CD8-positive, alpha-beta memory T cell (primary cell): ENCODE measurements around the gene CETN2. TPM values are rescaled to one million over a fixed set of nuclear protein-coding genes. Genes with fewer than 3 reads are reported as not detected.

Source experiments
- CTCF ChIA-PET: fragments of 350-600 bp; sonication (Branson Sonifier 250); formaldehyde crosslinking; loops from one replicate; lab custom pipeline; 2021; ENCODE audit warnings: antibody characterized with exemption; lab: Charles Lee
- POLR2A ChIA-PET: fragments of 350-600 bp; sonication (Branson Sonifier 250); formaldehyde crosslinking; loops from one replicate; lab custom pipeline; 2021; ENCODE audit warnings: antibody characterized with exemption; lab: Charles Lee
- DNase-seq, 5 donors: peaks; one replicate each; pipeline versions ENCODE4 v3.0.0 to v3.0.0-alpha.2; 2020 to 2022; ENCODE audit warnings: mixed read lengths in 1 of 5
- H3K27ac ChIP-seq: one replicate; pipeline ENCODE4 v1.7.0; 2013; ENCODE audit warnings: low read depth, mild to moderate bottlenecking, low read length, moderate library complexity
- H3K27me3 ChIP-seq: 2 replicates; pipeline ENCODE4 v1.7.0; 2013; ENCODE audit warnings: low read length, mild to moderate bottlenecking; ENCODE audit not compliant: insufficient read depth, poor library complexity, severe bottlenecking
- H3K36me3 ChIP-seq: 2 replicates; pipeline ENCODE4 v1.7.0; 2013; ENCODE audit warnings: mild to moderate bottlenecking, low read length, moderate library complexity; ENCODE audit not compliant: insufficient read depth
- H3K4me1 ChIP-seq: 2 replicates; pipeline ENCODE4 v1.7.0; 2013; ENCODE audit warnings: mild to moderate bottlenecking, low read length, moderate library complexity; ENCODE audit not compliant: insufficient read depth
- H3K4me3 ChIP-seq: 2 replicates; pipeline ENCODE4 v1.7.0; 2013; ENCODE audit warnings: mild to moderate bottlenecking, low read length
- H3K9me3 ChIP-seq: 2 replicates; pipeline ENCODE4 v1.7.0; 2013; ENCODE audit warnings: mild to moderate bottlenecking, low read length
- H3K27ac Mint-ChIP-seq, 8 donors: one replicate each; pipeline ENCODE4 v1.8.0; 2020 to 2021; ENCODE audit warnings: mixed read lengths in 8 of 8, mild to moderate bottlenecking in 6 of 8, inconsistent platforms in 3 of 8, moderate library complexity in 3 of 8
- H3K27me3 Mint-ChIP-seq, 2 donors: one replicate each; pipeline ENCODE4 v1.8.0; 2020 to 2021; ENCODE audit warnings: mixed read lengths in 2 of 2, mild to moderate bottlenecking in 1 of 2, moderate library complexity in 1 of 2
- H3K36me3 Mint-ChIP-seq, 3 donors: one replicate each; pipeline ENCODE4 v1.8.0; 2020 to 2021; ENCODE audit warnings: mixed read lengths in 3 of 3, inconsistent platforms in 1 of 3, mild to moderate bottlenecking in 1 of 3
- H3K4me1 Mint-ChIP-seq, 3 donors: one replicate each; pipeline ENCODE4 v1.8.0; 2020 to 2021; ENCODE audit warnings: mixed read lengths in 3 of 3, inconsistent platforms in 1 of 3, mild to moderate bottlenecking in 1 of 3
- H3K4me3 Mint-ChIP-seq, 7 donors: one replicate each; pipeline ENCODE4 v1.8.0; 2020 to 2021; ENCODE audit warnings: mixed read lengths in 7 of 7, mild to moderate bottlenecking in 6 of 7, moderate library complexity in 4 of 7, inconsistent platforms in 2 of 7
- H3K9me3 Mint-ChIP-seq, 5 donors: one replicate each; pipeline ENCODE4 v1.8.0; 2020 to 2022; ENCODE audit warnings: mixed read lengths in 5 of 5, mild to moderate bottlenecking in 3 of 5, moderate library complexity in 2 of 5, inconsistent platforms in 1 of 5
- polyA plus RNA-seq: library from polyadenylated mRNA; unstranded; fragments of 300-500 nt; fragmentation: Illumina TruSeq; gene quantifications from one replicate; pipeline ENCODE4 v1.2.3, GENCODE V29; 2021
- total RNA-seq, 2 experiments: library from RNA; stranded (reverse); gene quantifications; one replicate each; pipeline ENCODE4 v1.2.3, GENCODE V29; 2021

Gene CETN2
- total and polyA plus RNA-seq, 3 experiments from 2014 or later: 12.5 to 29.0 (median 15.4) TPM

- Mint-ChIP-seq H3K27me3 (peaks cover 11 to 13% of the 10 kb centered on the region in 2 donors), H3K36me3 (peaks cover 0 to 12% (median 0%) of the 10 kb centered on the region in 3 donors), H3K4me1 (no peaks in the 10 kb centered on the region), H3K9me3 (no peaks in the 10 kb centered on the region), H3K4me3 (no peak overlapping the region), H3K27ac (no peak overlapping the region)
- CTCF ChIA-PET: no interaction called here
- no peak overlapping the region for H3K27ac ChIP-seq
- no peak for DNase-seq
- H3K9me3 ChIP-seq: no peaks in the 10 kb centered on the region
- no peaks in the 10 kb centered on the region for H3K4me1 ChIP-seq
- POLR2A ChIA-PET: no interaction called here
- H3K27me3 ChIP-seq: no peaks in the 10 kb centered on the region
- no peak overlapping the region for H3K4me3 ChIP-seq
- no peaks in the 10 kb centered on the region for H3K36me3 ChIP-seq
Observed at GRCh38 chrX:152823657-152824056, 6.9 kb downstream of the CETN2 start.

DNA sequence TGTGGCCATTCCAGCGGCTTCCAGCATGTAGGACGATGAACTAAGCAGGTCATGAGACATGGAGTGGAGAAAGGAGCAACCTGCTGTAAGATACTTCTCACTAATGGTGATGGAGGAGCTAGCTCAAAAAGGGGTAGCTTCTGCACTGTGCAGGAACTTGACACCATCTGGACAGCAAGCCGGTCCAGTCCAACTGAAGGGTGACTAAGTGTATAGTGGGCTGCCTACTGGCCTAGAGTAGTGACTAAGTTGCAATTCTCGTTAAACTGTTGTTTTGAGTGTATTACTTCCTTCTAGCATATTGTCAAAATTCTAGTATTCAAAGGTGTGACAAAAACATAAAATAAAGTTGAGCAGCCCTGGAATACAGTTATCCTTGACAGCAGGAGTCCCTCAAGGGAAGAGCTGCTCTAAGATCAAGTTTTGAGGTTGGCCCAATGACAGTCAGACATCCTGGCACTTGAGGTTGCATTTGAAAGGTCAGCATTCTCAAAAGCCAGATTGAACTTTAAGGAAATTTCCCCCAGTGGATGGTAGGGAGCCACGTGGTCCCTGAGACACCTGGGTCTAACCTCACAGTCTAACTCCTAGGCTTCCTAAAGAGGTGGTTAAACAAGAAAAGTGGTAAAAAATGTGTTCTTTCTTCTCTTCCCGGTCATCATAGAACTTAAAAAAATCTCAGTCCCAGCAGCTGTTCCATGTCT, 8.0 kb downstream of the CETN2 start:
- CTCF ChIA-PET: no interaction called here
- H3K27me3 Mint-ChIP-seq: peaks cover 11 to 13% of the 10 kb centered on the region in 2 donors

DNA sequence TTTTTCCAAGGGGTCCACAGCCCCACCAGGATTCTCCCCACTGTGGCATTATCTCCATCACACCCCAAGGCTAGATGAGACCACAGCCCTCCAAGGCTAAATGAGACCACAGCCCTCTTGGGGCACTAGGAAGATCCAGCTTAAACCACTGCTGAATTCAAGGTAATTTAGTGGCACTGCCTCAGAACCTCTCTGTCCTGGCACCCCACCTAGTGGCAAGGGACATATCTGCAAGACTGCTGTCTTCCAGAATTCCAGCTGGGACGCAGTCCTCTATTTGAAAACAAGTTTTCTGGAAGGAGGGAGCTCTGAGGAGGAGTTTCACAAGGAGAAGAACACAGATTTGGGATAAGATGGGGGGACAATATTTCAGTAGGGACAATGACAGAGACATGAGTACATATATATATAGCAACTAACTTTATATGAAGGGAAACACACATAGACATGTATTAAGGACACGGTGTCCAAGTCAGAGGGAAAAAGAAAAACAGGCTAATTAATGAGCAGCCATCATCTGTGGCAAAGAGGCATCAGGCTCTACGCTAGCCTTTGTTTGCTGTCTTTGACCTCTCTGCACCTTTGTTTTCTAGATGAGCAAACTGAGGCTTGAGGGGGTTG, 9.3 kb downstream of the CETN2 start:
- Mint-ChIP-seq H3K4me3 (no peak overlapping the region), H3K9me3 (no peaks in the 10 kb centered on the region), H3K4me1 (no peaks in the 10 kb centered on the region), H3K27me3 (peaks cover 13 to 15% of the 10 kb centered on the region in 2 donors), H3K27ac (peak overlapping the region in 2 of 8 donors; percentile 43 to 47), H3K36me3 (no peaks in the 10 kb centered on the region)
- no peaks in the 10 kb centered on the region for H3K27me3 ChIP-seq
- H3K4me1 ChIP-seq: no peaks in the 10 kb centered on the region
- no peak overlapping the region for H3K27ac ChIP-seq
- ChIA-PET CTCF (interaction anchor here (1.3 kb wide), 1 partner anchor 9 kb away, joined by 4 read pairs; no protein-coding TSS in a partner anchor), POLR2A (no interaction called here)
- no peak overlapping the region for H3K4me3 ChIP-seq
- no peaks in the 10 kb centered on the region for H3K36me3 ChIP-seq
- DNase-seq: no peak
- H3K9me3 ChIP-seq: no peaks in the 10 kb centered on the region

More for the DNA sequence above, 8.0 kb downstream of the CETN2 start:
- H3K27ac Mint-ChIP-seq: no peak overlapping the region
- Histone ChIP-seq H3K36me3 (no peaks in the 10 kb centered on the region), H3K4me1 (no peaks in the 10 kb centered on the region), H3K9me3 (no peaks in the 10 kb centered on the region), H3K27ac (no peak overlapping the region), H3K4me3 (no peak overlapping the region), H3K27me3 (no peaks in the 10 kb centered on the region)
- POLR2A ChIA-PET: no interaction called here
- H3K4me3 Mint-ChIP-seq: no peak overlapping the region
- no peak for DNase-seq
- H3K9me3 Mint-ChIP-seq: no peaks in the 10 kb centered on the region
- H3K4me1 Mint-ChIP-seq: no peaks in the 10 kb centered on the region
- peaks cover 0 to 5% (median 0%) of the 10 kb centered on the region in 3 donors for H3K36me3 Mint-ChIP-seq

- Mint-ChIP-seq H3K4me1 (no peaks in the 10 kb centered on the region), H3K36me3 (no peaks in the 10 kb centered on the region), H3K27ac (no peak overlapping the region), H3K27me3 (peaks cover 13 to 19% of the 10 kb centered on the region in 2 donors), H3K9me3 (no peaks in the 10 kb centered on the region), H3K4me3 (no peak overlapping the region)
- Histone ChIP-seq H3K36me3 (no peaks in the 10 kb centered on the region), H3K9me3 (no peaks in the 10 kb centered on the region), H3K4me1 (no peaks in the 10 kb centered on the region), H3K27me3 (no peaks in the 10 kb centered on the region), H3K4me3 (no peak overlapping the region), H3K27ac (no peak overlapping the region)
- DNase-seq: no peak
- ChIA-PET POLR2A (no interaction called here), CTCF (no interaction called here)
Observed at GRCh38 chrX:152819732-152820131, 10.8 kb downstream of the CETN2 start.

DNA sequence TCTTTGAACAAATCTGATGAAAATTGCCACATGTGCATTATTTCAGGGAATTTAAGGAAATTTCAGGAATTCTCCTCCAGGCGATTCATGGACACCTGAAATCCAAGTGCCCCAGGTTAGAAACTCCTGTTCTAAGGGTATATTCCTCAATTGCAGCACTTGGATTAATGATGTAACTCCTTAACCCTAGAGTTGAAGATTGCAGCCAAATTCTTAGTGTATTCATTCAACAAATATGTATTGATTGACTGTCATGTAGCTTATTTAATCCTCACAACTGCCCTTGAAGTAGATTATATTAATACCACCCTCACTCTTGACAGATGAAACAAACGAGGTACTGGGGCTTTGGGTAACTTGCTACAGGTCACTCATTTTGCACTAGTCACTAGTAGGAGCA, 11.3 kb downstream of the CETN2 start:
- CTCF ChIA-PET: no interaction called here
- H3K4me3 Mint-ChIP-seq: no peak overlapping the region
- Histone ChIP-seq H3K27ac (no peak overlapping the region), H3K27me3 (no peaks in the 10 kb centered on the region), H3K36me3 (no peaks in the 10 kb centered on the region), H3K4me3 (no peak overlapping the region), H3K9me3 (no peaks in the 10 kb centered on the region), H3K4me1 (no peaks in the 10 kb centered on the region)
- POLR2A ChIA-PET: no interaction called here
- peaks cover 17 to 19% of the 10 kb centered on the region in 2 donors for H3K27me3 Mint-ChIP-seq
- DNase-seq: no peak
- no peaks in the 10 kb centered on the region for H3K36me3 Mint-ChIP-seq
- H3K9me3 Mint-ChIP-seq: no peaks in the 10 kb centered on the region
- no peak overlapping the region for H3K27ac Mint-ChIP-seq
- H3K4me1 Mint-ChIP-seq: no peaks in the 10 kb centered on the region

DNA sequence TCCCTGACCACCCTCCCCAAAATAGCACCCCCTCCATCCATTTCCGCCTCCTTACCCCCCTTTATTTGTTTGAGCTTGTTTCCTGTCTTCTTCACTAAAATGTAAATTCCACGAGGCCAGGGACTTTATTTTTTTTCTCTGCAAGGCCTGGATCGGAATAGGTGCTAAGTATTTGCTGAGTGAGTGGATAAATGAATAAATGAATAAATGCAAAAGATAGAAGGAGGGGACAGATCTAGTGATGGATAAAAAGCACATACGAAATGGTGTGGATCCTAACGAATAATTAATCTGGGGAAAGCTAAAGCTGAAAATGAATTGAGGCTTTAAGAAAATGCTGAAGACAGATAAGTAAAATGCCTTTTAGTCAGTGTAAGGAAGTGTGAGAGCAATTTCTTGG, 12.2 kb downstream of the CETN2 start:
- no peaks in the 10 kb centered on the region for H3K27me3 ChIP-seq
- no peak for DNase-seq
- H3K4me1 Mint-ChIP-seq: peaks cover 0 to 8% (median 0%) of the 10 kb centered on the region in 3 donors
- no peaks in the 10 kb centered on the region for H3K4me1 ChIP-seq
- no peaks in the 10 kb centered on the region for H3K9me3 Mint-ChIP-seq
- no peak overlapping the region for H3K27ac Mint-ChIP-seq
- H3K36me3 ChIP-seq: no peaks in the 10 kb centered on the region
- H3K36me3 Mint-ChIP-seq: no peaks in the 10 kb centered on the region
- no peak overlapping the region for H3K4me3 ChIP-seq
- ChIA-PET CTCF (no interaction called here), POLR2A (no interaction called here)
- H3K27ac ChIP-seq: no peak overlapping the region
- no peaks in the 10 kb centered on the region for H3K9me3 ChIP-seq
- no peak overlapping the region for H3K4me3 Mint-ChIP-seq
- H3K27me3 Mint-ChIP-seq: peaks cover 17 to 19% of the 10 kb centered on the region in 2 donors

DNA sequence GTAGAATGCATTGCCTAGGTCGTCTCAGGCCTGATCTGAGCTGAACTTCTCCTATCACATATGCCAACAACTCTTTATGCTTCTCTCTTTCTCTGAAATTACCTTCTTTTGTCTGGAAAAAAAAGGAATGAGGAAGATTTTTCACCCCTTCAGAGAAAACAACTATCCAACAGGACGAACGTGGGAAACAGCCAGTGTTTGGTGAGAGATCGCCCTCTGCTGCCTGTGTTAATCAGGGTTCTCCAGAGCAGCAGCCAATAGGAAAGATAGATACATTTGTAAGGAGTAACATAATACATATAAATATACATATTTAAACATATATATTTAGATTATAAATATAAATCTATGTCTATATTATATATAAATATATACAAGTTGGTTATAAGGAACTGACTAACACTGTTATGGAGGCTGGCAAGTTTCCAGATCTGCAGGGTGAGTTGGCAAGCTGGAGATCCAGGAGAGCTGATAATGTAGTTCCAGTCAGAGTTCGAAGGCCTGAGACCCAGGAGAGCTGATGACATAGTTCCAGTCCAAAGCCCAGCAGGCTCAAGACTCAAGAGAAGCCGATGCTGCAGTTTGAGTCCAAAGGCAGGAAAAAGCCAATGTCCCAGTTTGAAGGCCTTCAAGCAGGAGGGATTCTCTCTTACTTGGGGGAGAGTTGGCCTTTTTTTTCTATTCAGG, 13.3 kb downstream of the CETN2 start:
- Mint-ChIP-seq H3K27me3 (peaks cover 14 to 19% of the 10 kb centered on the region in 2 donors), H3K4me1 (peaks cover 0 to 13% (median 4%) of the 10 kb centered on the region in 3 donors), H3K27ac (no peak overlapping the region), H3K4me3 (no peak overlapping the region), H3K36me3 (no peaks in the 10 kb centered on the region), H3K9me3 (no peaks in the 10 kb centered on the region)
- CTCF ChIA-PET: no interaction called here
- Histone ChIP-seq H3K9me3 (no peaks in the 10 kb centered on the region), H3K27me3 (no peaks in the 10 kb centered on the region), H3K27ac (no peak overlapping the region), H3K4me3 (no peak overlapping the region), H3K4me1 (no peaks in the 10 kb centered on the region), H3K36me3 (no peaks in the 10 kb centered on the region)
- POLR2A ChIA-PET: no interaction called here
- DNase-seq: no peak

- Histone ChIP-seq H3K27me3 (no peaks in the 10 kb centered on the region), H3K4me3 (no peak overlapping the region), H3K36me3 (no peaks in the 10 kb centered on the region), H3K4me1 (no peaks in the 10 kb centered on the region), H3K27ac (no peak overlapping the region), H3K9me3 (no peaks in the 10 kb centered on the region)
- Mint-ChIP-seq H3K9me3 (no peaks in the 10 kb centered on the region), H3K27ac (no peak overlapping the region), H3K36me3 (no peaks in the 10 kb centered on the region), H3K4me1 (peaks cover 0 to 13% (median 4%) of the 10 kb centered on the region in 3 donors), H3K4me3 (no peak overlapping the region), H3K27me3 (peaks cover 4 to 16% of the 10 kb centered on the region in 2 donors)
- CTCF ChIA-PET: no interaction called here
- POLR2A ChIA-PET: no interaction called here
- DNase-seq: no peak
Observed at GRCh38 chrX:152814048-152814447, 16.5 kb downstream of the CETN2 start.
